ENCODE measurements around the gene DYSF. TPM values are rescaled to one million over a fixed set of nuclear protein-coding genes. Genes with fewer than 3 reads are reported as not detected.

Gene DYSF
- total and polyA plus RNA-seq, 2 donors (not counting 1 experiment from before 2014, with no cell fraction given), result 0.17 to 0.43 TPM

DNA sequence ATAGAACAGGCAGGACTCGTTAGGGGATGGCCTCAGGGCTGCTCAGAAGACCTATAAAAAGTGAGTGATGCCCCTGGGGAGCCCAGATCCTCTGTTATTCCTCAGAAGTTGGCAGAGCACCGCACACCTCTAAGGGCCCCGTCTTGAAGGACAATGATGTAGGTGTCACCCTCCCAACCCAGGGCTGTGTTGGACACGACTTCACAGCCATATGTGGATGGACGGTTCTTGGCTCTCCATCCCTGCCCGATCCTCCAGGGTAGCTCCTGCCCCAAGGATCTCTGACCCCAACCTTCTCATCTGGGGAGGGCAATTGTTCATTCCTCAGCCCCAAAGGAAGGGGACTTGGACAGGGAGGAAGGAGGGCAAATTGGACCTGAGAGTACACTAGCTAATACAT, 246.1 kb downstream of the DYSF start:
- Histone ChIP-seq H3K36me3 (replicated peaks in 1 of 2; ENCODE audit: control extremely low read depth in 1 of 2, control insufficient read depth in 1 of 2, extremely low read depth in 1 of 2, insufficient read depth in 2 of 2, low read length in 1 of 2) (no peaks in the 10 kb centered on the region), H3K79me2 (ENCODE audit: control insufficient read depth, insufficient read depth, low read length) (no peaks in the 10 kb centered on the region), H4K20me1 (ENCODE audit: control insufficient read depth, insufficient read depth, low read length, poor library complexity, severe bottlenecking) (no peaks in the 10 kb centered on the region), H3K4me1 (ENCODE audit: control insufficient read depth in 2 of 2, insufficient read depth in 2 of 2, low read length in 2 of 2) (no peaks in the 10 kb centered on the region), H3K27ac (ENCODE audit: low read length in 2 of 2) (no peak overlapping the region), H3K9ac (ENCODE audit: low read length) (no peak overlapping the region), H3K4me3 (ENCODE audit: control extremely low read depth in 1 of 5, extremely low read depth in 1 of 5, insufficient read depth in 1 of 5, low read depth in 2 of 5, low read length in 4 of 5) (no peak overlapping the region), H3K4me2 (replicated peaks; ENCODE audit: low read depth, low read length, poor library complexity, severe bottlenecking) (no peak overlapping the region), H3K9me3 (ENCODE audit: control extremely low read depth in 1 of 3, control insufficient read depth in 2 of 3, insufficient read depth in 1 of 3, low read length in 2 of 3) (peaks cover 0 to 2% (median 0%) of the 10 kb centered on the region in 3 donors), H3K27me3 (replicated peaks in 1 of 4; ENCODE audit: control extremely low read depth in 1 of 4, control insufficient read depth in 3 of 4, insufficient read depth in 4 of 4, low read length in 3 of 4) (no peaks in the 10 kb centered on the region), H2AFZ (ENCODE audit: insufficient read depth, low read depth, low read length, poor library complexity, severe bottlenecking) (no peak overlapping the region)
- TF ChIP-seq CTCF (IDR thresholded peaks at IDR 0.05) (no peak), EZH2 (IDR thresholded peaks at IDR 0.05; ENCODE audit: borderline replicate concordance, insufficient read depth, low read depth, low read length, poor library complexity, severe bottlenecking) (no peak)
- Mint-ChIP-seq H3K4me1 (no peaks in the 10 kb centered on the region), H3K27me3 (peaks cover 2% of the 10 kb centered on the region), H3K9me3 (ENCODE audit: insufficient read depth) (no peaks in the 10 kb centered on the region), H3K4me3 (no peak overlapping the region), H3K27ac (no peak overlapping the region)
- intact Hi-C loops (cut with micrococcal nuclease), result no loop called here
- WGBS (ENCODE audit: insufficient coverage), result 86% methylated on average over 4 of the region's 6 CpGs
- no peak for DNase-seq
- ATAC-seq (ENCODE audit: low read depth), result no peak
- CTCF ChIA-PET, result no interaction called here
- POLR2A ChIA-PET, result no interaction called here

GRCh38 chr2:71700041-71700657, 246.8 kb downstream of the DYSF start:
- intact Hi-C loops (cut with micrococcal nuclease), result no loop called here
- Histone ChIP-seq H3K27me3 (replicated peaks in 1 of 4; ENCODE audit: control extremely low read depth in 1 of 4, control insufficient read depth in 3 of 4, insufficient read depth in 4 of 4, low read length in 3 of 4) (no peaks in the 10 kb centered on the region), H3K9ac (ENCODE audit: low read length) (no peak overlapping the region), H2AFZ (ENCODE audit: insufficient read depth, low read depth, low read length, poor library complexity, severe bottlenecking) (no peak overlapping the region), H3K36me3 (replicated peaks in 1 of 2; ENCODE audit: control extremely low read depth in 1 of 2, control insufficient read depth in 1 of 2, extremely low read depth in 1 of 2, insufficient read depth in 2 of 2, low read length in 1 of 2) (no peaks in the 10 kb centered on the region), H3K4me3 (ENCODE audit: control extremely low read depth in 1 of 5, extremely low read depth in 1 of 5, insufficient read depth in 1 of 5, low read depth in 2 of 5, low read length in 4 of 5) (no peak overlapping the region), H4K20me1 (ENCODE audit: control insufficient read depth, insufficient read depth, low read length, poor library complexity, severe bottlenecking) (no peaks in the 10 kb centered on the region), H3K27ac (ENCODE audit: low read length in 2 of 2) (no peak overlapping the region), H3K4me2 (replicated peaks; ENCODE audit: low read depth, low read length, poor library complexity, severe bottlenecking) (no peak overlapping the region), H3K9me3 (ENCODE audit: control extremely low read depth in 1 of 3, control insufficient read depth in 2 of 3, insufficient read depth in 1 of 3, low read length in 2 of 3) (no peaks in the 10 kb centered on the region), H3K4me1 (ENCODE audit: control insufficient read depth in 2 of 2, insufficient read depth in 2 of 2, low read length in 2 of 2) (no peaks in the 10 kb centered on the region), H3K79me2 (ENCODE audit: control insufficient read depth, insufficient read depth, low read length) (no peaks in the 10 kb centered on the region)
- DNase-seq, result no peak
- Mint-ChIP-seq H3K9me3 (ENCODE audit: insufficient read depth) (no peaks in the 10 kb centered on the region), H3K4me3 (no peak overlapping the region), H3K27ac (no peak overlapping the region), H3K27me3 (no peaks in the 10 kb centered on the region), H3K4me1 (no peaks in the 10 kb centered on the region)
- no peak for ATAC-seq (ENCODE audit: low read depth)
- no peak for TF ChIP-seq CTCF (IDR thresholded peaks at IDR 0.05)
- TF ChIP-seq EZH2 (IDR thresholded peaks at IDR 0.05; ENCODE audit: borderline replicate concordance, insufficient read depth, low read depth, low read length, poor library complexity, severe bottlenecking), result no peak
- 78% methylated on average over 5 of the region's 11 CpGs for WGBS (ENCODE audit: insufficient coverage)
- ChIA-PET CTCF (no interaction called here), POLR2A (no interaction called here)

All from B cell (primary cell).